22Rv1 (cell line): ENCODE data around the gene NECAB2.

Experiments
- H3K27ac ChIP-seq: fragments of 450-650 bp; 2 replicates; pipeline ENCODE4 v1.5.1; 2017
- ZFX ChIP-seq: fragments of 450-650 bp; IDR thresholded peaks from 2 replicates; pipeline ENCODE4 v1.6.1; 2017; ENCODE audit warnings: antibody characterized with exemption, borderline replicate concordance
- TF ChIP-seq, protein P1 (sequence below): fragments of 450-650 bp; IDR thresholded peaks from 2 replicates; pipeline ENCODE4 v1.5.1; 2017; ENCODE audit warnings: mild to moderate bottlenecking

NECAB2 gene

GRCh38 chr16:83943516-83944050, 24.5 kb upstream of the NECAB2 start:
- no peak overlapping the region for H3K27ac ChIP-seq
- TF ChIP-seq, protein P1, sequence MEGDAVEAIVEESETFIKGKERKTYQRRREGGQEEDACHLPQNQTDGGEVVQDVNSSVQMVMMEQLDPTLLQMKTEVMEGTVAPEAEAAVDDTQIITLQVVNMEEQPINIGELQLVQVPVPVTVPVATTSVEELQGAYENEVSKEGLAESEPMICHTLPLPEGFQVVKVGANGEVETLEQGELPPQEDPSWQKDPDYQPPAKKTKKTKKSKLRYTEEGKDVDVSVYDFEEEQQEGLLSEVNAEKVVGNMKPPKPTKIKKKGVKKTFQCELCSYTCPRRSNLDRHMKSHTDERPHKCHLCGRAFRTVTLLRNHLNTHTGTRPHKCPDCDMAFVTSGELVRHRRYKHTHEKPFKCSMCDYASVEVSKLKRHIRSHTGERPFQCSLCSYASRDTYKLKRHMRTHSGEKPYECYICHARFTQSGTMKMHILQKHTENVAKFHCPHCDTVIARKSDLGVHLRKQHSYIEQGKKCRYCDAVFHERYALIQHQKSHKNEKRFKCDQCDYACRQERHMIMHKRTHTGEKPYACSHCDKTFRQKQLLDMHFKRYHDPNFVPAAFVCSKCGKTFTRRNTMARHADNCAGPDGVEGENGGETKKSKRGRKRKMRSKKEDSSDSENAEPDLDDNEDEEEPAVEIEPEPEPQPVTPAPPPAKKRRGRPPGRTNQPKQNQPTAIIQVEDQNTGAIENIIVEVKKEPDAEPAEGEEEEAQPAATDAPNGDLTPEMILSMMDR = no peak
- no peak for TF ChIP-seq ZFX

- TF ChIP-seq, protein P1 = no peak
- no peak for TF ChIP-seq ZFX
- no peak overlapping the region for H3K27ac ChIP-seq
Measured at GRCh38 chr16:83945587-83945986, 22.5 kb upstream of the NECAB2 start.

GRCh38 chr16:83946154-83946780, 21.8 kb upstream of the NECAB2 start:
- no peak overlapping the region for H3K27ac ChIP-seq
- no peak for TF ChIP-seq ZFX
- TF ChIP-seq, protein P1 = no peak

- no peak for TF ChIP-seq ZFX
- TF ChIP-seq, protein P1 = no peak
- no peak overlapping the region for H3K27ac ChIP-seq
Measured at GRCh38 chr16:83946781-83947566, 21.1 kb upstream of the NECAB2 start.

GRCh38 chr16:83947642-83948234, 20.3 kb upstream of the NECAB2 start:
- no peak overlapping the region for H3K27ac ChIP-seq
- TF ChIP-seq, protein P1 = no peak
- no peak for TF ChIP-seq ZFX

- no peak overlapping the region for H3K27ac ChIP-seq
- no peak for TF ChIP-seq ZFX
- TF ChIP-seq, protein P1 = no peak
Measured at GRCh38 chr16:83948914-83949723, 18.9 kb upstream of the NECAB2 start.
